Brain pericyte (primary cell): ENCODE data around the gene RABL6.

Experiments used
- DNase-seq: peaks from one replicate; pipeline ENCODE4 v3.0.0-alpha.2; 2012; ENCODE audit warnings: low read depth, low spot score

The RABL6 gene

GRCh38 chr9:136846376-136847087 lies 38.8 kb downstream of the RABL6 start:
- no peak for DNase-seq

DNA sequence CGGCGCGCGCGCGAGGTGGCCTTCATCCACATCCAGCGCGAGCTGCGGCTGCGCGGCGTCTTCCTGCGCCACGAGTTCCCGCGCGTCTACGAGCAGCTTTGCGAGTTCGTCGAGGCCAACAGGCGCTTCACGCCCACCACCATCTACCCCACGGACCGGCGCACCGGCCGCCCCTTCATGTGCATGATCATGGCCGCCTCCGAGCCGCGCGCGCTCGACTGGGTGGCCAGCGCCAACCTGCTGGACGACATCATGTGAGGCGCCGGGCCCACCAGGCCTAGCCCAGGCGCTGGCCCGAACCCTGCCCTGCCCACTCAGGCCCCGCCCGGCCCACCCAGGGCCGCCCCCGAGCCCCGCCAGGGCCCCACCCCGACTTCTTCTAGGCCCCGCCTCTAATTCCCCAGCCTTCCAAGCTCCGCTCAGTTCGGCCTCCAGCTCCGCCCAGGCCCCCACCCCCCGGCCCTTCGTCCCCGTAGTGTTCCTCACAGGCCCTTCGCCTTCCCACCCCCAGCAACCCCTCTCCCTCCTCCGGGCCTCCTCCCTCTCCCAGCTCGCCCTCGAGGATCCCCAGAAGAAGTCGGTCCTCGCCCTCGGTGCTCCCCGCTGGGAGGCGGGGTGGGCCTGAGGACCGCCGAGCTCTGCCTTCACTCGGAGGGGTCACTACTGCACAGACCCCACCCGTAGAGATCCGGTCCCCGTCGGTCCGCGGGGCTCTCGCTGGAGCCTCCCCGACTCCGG lies 39.5 kb downstream of the RABL6 start:
- no peak for DNase-seq

- DNase-seq: no peak
These were observed 40.2 kb downstream of the RABL6 start for GRCh38 chr9:136847826-136848392.

GRCh38 chr9:136848393-136849037 lies 40.8 kb downstream of the RABL6 start:
- no peak for DNase-seq

GRCh38 chr9:136849038-136849959 lies 41.6 kb downstream of the RABL6 start, which contains the start of gene PHPT1:
PHPT1 (plus strand) TSS chr9:136849409; CDS start chr9:136849431, 22 bp downstream.
- peak; percentile 98 for DNase-seq

DNA sequence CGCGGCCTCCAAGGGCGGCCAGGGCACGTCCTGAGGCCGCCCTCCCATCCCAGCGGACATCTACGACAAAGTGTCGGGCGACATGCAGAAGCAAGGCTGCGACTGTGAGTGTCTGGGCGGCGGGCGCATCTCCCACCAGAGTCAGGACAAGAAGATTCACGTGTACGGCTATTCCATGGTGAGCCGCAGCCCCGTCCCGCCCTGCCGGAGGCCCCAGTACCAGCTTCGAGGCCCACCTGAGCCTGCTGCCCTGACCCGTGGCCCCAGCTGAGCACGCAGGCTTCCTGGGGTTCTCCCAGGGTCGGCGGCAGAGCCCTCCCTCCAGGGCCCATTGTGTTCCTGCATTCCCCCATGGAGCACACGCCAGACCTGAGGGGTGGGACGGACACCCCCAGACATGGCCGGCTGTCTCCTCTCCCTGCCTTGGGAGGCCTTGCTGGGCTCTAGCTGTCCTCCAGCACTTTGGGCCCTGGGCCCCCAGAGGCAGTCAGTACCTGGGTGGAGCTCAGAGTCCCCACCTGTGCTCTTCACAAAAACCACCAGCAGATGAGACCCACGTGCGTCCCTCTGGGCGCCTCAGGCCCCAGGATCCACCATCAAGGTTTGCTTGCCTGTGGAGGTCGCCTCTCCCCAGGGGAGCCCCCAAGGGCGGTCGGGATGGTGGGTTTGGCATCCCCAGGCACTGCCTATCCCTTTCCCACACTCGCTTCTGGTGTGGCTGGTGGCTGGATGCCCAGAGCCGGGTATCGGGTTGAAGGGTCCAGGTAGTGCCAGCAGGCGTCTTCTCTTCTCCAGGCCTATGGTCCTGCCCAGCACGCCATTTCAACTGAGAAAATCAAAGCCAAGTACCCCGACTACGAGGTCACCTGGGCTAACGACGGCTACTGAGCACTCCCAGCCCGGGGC lies 42.5 kb downstream of the RABL6 start:
- DNase-seq: no peak

DNA sequence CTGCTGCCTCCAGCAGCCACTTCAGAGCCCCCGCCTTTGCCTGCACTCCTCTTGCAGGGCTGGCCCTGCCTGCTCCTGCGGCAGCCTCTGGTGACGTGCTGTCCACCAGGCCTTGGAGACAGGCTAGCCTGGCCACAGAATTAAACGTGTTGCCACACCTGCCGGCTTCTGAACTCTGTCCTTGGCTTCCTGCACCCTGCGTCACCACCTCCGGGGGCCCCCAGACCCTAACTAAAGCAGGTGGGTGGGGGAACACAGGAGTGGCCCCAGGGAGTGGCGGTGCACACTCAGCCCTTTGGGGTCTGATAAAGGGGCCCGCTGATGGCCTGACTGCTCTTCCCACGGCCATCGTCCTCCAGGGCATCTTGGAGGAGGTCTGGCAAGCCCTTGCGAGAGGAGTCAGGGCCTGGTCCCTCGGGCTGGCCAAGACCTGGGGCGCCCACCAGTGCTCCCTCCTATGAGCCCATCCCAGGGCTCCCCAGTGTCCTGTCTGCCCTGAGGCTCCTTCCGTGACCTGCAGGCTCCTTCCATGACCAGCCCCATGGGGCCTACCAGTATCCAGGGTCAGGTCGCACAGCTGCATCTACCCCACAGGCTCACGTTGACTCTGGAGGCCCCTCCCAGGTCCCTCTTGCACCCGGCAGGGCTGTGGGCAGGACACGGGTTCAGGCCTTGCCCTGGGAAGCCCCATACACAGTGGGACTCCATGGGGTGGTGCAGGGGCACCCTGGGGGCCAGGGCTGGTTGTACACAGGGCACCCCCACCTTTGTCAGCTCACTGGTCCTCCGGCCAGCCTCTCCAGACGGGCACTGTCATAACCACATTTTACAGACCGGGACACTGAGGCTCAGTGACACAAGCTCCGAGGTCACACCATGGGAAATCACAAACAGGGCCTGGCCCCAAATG lies 43.4 kb downstream of the RABL6 start:
- no peak for DNase-seq

GRCh38 chr9:136851941-136852663 lies 44.4 kb downstream of the RABL6 start, which contains the start of gene MAMDC4:
MAMDC4 (plus strand) TSS chr9:136852346; CDS start chr9:136852417, 71 bp downstream.
- no peak for DNase-seq

DNA sequence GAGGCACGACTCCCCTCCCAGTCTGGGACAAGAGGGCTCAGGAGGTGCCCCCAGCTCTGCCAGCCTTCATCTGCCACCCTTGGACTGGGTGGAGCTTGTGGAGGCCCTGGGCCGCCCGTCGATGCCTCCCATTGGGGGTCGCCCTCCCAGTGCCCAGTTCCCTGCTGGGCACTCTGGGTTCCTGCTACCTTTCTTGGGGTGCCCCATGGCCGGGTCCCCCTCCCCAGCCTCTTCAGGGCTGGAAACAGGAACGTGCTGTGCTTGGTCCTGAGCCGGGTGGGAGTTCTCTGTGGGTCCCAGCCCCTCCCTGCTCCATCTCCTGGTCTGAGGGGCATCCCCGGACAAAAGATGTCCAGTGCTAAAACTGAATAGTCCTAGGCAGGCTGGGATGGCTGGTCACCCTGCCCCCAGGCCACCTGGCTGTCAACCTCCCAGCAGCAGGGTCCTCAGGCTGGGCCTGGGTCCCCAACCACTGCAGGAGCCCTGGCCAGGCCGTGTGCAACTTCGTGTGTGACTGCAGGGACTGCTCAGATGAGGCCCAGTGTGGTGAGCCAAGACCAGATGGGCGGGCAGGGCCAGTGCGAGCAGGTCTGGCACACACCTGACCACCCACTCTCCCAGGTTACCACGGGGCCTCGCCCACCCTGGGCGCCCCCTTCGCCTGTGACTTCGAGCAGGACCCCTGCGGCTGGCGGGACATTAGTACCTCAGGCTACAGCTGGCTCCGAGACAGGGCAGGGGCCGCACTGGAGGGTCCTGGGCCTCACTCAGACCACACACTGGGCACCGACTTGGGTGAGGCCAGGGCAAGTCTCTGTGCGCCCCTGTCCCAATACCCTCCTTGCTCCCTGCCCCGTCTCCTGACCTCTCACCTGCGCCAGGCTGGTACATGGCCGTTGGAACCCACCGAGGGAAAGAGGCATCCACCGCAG lies 45.2 kb downstream of the RABL6 start:
- DNase-seq: no peak

DNA sequence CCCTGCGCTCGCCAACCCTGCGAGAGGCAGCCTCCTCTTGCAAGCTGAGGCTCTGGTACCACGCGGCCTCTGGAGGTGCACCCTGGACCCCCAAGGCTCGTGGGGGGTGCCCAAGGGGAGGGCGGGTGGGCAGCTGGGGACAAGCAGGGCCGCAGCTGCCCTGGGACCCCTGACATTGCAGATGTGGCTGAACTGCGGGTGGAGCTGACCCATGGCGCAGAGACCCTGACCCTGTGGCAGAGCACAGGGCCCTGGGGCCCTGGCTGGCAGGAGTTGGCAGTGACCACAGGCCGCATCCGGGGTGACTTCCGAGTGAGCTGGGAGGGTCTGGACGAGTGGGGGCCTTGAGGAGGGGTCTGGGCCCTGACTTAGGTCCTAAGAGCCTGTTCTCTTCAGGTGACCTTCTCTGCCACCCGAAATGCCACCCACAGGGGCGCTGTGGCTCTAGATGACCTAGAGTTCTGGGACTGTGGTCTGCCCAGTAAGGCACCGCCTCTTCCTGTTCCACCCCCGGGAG lies 45.9 kb downstream of the RABL6 start:
- no peak for DNase-seq

DNA sequence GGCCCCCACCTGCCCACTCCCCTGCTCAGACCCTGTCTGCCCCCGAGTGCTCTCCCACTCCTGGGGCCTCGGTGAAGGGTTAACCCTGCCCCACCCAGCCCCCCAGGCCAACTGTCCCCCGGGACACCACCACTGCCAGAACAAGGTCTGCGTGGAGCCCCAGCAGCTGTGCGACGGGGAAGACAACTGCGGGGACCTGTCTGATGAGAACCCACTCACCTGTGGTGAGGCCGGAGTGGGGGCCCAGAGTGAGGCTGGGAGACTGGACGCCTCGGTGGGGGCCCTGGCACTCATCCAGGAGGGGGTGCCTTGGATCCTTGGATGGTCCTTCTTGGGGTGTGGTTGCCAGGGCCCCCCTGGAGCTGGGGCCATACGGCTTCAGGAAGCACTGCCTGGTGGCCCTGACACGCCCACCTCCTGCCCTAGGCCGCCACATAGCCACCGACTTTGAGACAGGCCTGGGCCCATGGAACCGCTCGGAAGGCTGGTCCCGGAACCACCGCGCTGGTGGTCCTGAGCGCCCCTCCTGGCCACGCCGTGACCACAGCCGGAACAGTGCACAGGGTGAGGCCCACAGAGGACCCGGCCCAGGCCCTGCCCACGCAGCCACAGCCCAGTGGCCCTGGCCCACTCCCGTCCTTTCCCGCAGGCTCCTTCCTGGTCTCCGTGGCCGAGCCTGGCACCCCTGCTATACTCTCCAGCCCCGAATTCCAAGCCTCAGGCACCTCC lies 46.5 kb downstream of the RABL6 start:
- DNase-seq: no peak

- DNase-seq: no peak
These were observed 47.2 kb downstream of the RABL6 start for GRCh38 chr9:136854842-136855460.

DNA sequence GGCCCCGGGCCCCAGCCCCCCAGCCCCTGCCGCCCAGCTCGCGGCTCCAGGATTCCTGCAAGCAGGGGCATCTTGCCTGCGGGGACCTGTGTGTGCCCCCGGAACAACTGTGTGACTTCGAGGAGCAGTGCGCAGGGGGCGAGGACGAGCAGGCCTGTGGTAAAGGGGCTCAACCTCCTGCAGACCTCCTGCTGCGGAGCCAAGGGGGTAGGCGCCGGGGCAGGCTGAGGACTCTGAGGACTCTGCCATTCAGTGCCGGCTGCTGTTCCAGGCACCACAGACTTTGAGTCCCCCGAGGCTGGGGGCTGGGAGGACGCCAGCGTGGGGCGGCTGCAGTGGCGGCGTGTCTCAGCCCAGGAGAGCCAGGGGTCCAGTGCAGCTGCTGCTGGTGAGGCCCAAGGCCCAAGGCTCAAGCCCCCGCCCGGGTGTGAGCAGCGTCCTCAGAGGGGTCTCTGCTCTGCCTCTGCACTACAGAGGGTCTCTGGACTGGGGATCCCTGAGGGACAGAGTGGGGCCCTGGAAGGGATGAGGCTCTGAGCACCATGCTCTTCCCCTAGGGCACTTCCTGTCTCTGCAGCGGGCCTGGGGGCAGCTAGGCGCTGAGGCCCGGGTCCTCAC lies 47.8 kb downstream of the RABL6 start:
- no peak for DNase-seq

DNA sequence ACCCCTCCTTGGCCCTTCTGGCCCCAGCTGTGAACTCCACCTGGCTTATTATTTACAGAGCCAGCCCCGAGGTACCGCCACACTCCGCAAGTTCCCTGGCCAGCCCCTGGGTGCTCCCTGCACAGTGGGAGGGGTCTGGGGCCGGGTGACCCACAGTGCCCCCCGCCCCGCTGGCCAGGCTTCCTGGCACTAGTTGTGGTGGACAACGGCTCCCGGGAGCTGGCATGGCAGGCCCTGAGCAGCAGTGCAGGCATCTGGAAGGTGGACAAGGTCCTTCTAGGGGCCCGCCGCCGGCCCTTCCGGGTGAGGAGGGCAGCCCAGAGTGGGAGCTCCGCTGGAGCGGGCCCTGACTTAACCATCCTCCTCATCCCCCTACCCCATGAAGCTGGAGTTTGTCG lies 48.3 kb downstream of the RABL6 start:
- DNase-seq: no peak

DNA sequence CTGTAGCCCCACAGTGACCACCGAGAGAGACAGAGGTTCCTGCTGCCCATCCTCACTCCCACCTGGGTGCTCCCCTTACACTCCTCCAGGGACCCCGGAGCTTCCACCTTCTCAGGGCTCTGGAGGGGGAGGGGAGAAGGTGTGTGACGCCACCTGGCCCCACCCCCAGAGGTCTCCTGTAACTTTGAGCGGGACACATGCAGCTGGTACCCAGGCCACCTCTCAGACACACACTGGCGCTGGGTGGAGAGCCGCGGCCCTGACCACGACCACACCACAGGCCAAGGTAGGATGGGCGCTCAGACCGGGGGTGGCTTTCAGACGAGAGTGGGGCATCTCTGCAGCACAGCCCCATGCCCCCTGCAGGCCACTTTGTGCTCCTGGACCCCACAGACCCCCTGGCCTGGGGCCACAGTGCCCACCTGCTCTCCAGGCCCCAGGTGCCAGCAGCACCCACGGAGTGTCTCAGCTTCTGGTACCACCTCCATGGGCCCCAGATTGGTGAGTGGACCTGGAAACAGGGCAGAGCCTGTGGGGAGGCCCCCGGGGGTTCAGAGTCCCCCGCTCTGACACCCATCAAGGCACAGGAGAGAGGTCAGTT lies 48.9 kb downstream of the RABL6 start:
- no peak for DNase-seq
